22Rv1 (cell line): Measurements from ENCODE around the gene SCGB1D1.

Experiments
- H3K27ac ChIP-seq: fragments of 450-650 bp; 2 replicates; pipeline ENCODE4 v1.5.1; 2017
- ZFX ChIP-seq: fragments of 450-650 bp; IDR thresholded peaks from 2 replicates; pipeline ENCODE4 v1.6.1; 2017; ENCODE audit warnings: antibody characterized with exemption, borderline replicate concordance
- TF ChIP-seq, protein P1 (sequence below): fragments of 450-650 bp; IDR thresholded peaks from 2 replicates; pipeline ENCODE4 v1.5.1; 2017; ENCODE audit warnings: mild to moderate bottlenecking

The SCGB1D1 gene, protein sequence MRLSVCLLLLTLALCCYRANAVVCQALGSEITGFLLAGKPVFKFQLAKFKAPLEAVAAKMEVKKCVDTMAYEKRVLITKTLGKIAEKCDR

DNA sequence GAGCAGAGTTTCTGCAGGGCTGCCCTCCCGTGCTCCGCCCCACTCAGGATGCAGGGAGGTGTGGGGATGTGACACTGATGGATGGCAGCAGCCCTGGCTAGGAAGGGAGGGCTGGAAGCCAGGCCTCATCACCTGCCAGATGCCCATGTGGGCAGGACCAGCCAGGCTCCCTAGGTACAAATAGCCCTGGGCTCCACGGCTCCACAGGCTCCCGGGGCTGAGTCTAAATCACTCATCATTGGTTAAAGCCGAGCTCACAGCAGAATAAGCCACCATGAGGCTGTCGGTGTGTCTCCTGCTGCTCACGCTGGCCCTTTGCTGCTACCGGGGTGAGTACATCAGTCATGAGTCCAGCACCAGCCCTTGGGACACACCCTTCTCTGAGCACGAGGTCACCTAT, at the start of gene SCGB1D1:
TSS of gene SCGB1D1 (plus strand) at position 206 of the 400 bp plus-strand sequence. CDS start at position 275, 69 bp downstream.
- no peak for TF ChIP-seq ZFX
- TF ChIP-seq, protein P1, sequence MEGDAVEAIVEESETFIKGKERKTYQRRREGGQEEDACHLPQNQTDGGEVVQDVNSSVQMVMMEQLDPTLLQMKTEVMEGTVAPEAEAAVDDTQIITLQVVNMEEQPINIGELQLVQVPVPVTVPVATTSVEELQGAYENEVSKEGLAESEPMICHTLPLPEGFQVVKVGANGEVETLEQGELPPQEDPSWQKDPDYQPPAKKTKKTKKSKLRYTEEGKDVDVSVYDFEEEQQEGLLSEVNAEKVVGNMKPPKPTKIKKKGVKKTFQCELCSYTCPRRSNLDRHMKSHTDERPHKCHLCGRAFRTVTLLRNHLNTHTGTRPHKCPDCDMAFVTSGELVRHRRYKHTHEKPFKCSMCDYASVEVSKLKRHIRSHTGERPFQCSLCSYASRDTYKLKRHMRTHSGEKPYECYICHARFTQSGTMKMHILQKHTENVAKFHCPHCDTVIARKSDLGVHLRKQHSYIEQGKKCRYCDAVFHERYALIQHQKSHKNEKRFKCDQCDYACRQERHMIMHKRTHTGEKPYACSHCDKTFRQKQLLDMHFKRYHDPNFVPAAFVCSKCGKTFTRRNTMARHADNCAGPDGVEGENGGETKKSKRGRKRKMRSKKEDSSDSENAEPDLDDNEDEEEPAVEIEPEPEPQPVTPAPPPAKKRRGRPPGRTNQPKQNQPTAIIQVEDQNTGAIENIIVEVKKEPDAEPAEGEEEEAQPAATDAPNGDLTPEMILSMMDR = no peak
- H3K27ac ChIP-seq = no peak within 1 kb of the TSS

DNA sequence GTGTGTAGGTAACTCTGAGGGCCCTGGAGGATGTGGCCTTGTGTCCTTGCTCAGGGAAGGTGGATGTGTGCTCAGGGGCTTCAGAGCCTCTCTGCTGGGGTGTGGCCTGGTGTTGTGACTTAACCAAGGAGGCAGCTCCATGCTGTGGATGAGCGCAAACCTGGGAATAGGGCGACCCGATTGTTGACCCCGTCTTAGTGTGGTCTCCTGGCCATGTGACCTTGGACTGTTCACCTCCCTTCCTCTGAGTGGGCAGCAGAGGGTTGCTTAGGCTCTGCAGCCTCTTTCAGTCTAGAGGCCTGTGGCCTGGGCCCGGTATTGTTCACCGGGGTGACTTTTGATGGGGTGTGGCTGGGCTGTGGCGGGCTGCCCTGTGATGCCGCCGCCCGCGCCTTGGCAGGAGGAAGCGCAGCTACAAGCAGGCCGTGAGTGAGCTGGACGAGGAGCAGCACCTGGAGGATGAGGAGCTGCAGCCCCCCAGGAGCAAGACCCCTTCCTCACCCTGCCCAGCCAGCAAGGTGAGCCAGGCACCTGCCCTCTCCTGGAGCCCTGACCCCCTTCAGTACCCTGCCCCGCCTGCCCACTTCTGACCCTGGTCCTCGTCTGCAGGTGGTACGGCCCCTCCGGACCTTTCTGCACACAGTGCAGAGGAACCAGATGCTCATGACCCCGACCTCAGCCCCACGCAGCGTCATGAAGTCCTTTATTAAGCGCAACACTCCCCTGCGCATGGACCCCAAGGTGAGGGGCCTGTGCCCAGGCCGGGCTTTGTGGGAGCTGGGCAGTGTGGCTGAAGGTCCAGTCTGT, 49.5 kb upstream of the SCGB1D1 start:
- H3K27ac ChIP-seq = no peak overlapping the region
- TF ChIP-seq, protein P1 = no peak
- no peak for TF ChIP-seq ZFX

DNA sequence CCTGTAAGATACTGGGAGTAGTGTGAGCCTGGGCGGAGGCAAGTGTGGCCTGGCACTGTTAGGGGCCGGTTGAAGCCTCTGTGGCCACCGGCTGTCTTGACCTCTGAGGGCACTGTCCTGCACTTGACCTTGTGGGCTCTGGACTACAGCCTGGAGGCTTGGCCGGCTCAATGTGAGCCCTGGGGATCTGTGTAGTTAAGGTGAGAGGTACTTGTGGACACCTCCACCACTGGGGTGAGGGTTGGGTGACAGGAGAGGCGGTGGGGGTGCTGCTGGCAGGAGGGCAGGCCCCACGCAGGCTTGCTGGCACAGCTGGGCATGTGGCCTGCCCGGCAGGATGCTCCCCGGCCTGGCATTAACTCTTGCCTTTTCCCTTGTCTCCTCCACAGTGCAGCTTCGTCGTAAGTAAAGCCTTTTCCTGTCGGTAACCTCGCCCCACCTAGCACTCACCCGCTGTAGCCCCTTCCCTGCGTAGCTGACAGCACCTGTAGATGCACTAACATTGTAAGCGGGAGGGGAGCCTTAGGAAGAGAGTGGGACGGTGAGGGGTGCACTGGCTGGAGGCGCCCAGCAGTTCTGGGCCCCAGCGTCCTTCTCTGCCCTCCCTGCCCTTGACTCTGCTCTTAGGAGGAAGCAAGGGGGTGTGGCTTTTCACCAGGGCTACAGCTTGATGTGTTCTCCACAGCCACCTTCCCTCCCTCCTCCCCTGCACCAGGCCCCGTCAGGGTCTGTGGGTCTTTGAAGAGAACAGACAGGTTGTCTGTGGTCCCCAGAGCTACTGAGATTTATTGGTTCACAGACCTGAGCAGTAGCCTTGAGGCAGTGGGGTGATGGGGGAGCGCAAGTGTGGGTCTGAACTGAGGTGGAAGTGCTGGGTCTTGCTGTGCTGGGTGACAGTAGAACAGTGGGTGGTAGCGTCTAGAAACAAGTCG, 48.6 kb upstream of the SCGB1D1 start:
- H3K27ac ChIP-seq = no peak overlapping the region
- TF ChIP-seq ZFX = no peak
- TF ChIP-seq, protein P1 = no peak

DNA sequence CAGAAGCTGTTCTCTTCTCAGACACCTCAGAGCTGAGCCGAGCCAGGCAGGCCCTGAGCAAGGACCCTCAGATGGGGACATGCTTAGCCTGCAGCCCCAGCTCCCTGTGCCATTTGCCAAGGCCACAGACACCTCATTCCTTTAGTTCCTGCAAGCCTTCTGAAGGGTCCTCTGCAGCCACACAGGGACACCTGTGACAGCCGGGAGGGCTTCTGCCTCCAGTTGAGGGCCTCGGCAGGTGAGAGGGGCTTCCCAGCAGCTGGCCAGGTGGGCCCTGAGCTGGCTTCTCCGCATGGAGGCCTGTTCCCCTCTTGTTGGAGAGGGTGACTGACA, 48.0 kb upstream of the SCGB1D1 start:
- TF ChIP-seq ZFX = no peak
- TF ChIP-seq, protein P1 = no peak
- H3K27ac ChIP-seq = no peak overlapping the region

DNA sequence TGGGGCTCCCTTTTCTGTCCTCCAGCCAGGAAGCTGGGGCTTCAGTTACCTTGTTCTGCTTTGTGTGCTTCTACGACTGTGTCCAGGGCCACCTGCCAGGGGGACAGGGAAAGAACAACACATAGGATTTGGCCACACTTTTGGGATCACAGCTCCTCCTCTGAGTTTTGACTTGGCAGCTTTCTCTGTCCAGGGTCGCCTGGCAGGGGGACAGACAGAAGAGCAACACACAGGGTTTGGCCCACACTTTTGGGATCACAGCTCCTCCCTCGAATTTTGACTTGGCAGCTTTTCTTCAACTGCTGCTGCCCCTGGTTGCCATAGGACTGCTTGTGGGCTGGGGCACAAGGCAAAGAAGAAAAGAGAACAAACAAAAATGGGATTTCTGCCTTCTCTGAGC, 47.1 kb upstream of the SCGB1D1 start:
- TF ChIP-seq, protein P1 = no peak
- TF ChIP-seq ZFX = no peak
- no peak overlapping the region for H3K27ac ChIP-seq

DNA sequence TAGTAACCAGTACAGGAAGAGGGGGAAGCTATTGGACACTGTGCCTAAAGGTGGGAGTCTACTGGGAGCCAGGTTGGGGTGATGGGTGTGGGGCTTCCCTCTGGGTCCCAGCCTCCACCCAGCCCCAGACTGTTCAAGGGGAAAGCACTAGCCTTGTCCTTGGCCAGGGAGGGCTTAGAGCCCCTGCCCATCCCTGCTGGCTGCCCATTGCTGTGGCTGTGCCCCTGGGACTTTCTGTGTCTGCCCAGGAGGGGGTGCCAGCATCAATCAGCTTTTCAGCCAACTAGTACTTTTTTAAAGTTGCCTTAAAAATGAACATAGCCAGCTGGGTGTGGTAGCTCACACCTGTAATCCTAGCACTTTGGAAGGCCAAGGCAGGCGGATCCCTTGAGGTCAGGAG, 46.3 kb upstream of the SCGB1D1 start:
- no peak for TF ChIP-seq ZFX
- TF ChIP-seq, protein P1 = peak; percentile 15; the same call in 1 of the 2 replicates
- no peak overlapping the region for H3K27ac ChIP-seq
